ENCODE results near the gene ERFE. TPM values are rescaled to one million over a fixed set of nuclear protein-coding genes. Genes with fewer than 3 reads are reported as not detected.

The ERFE gene
- total RNA-seq, 4 donors from 2014 or later: not detected

GRCh38 chr2:238121511-238122286 lies 37.1 kb upstream of the ERFE start:
- no peak overlapping the region for H3K27ac ChIP-seq
- WGBS: 100% methylated on average over 4 of the region's 27 CpGs
- H3K27me3 ChIP-seq: peaks cover 35% of the 10 kb centered on the region
- no peaks in the 10 kb centered on the region for H3K9me3 ChIP-seq
- H3K4me3 ChIP-seq: no peak overlapping the region
- no peak for DNase-seq (ENCODE audit: low spot score in 2 of 2)
- no peaks in the 10 kb centered on the region for H3K4me1 ChIP-seq
- H3K36me3 ChIP-seq: no peaks in the 10 kb centered on the region
- TF ChIP-seq POLR2A (IDR thresholded peaks at IDR 0.05) (no peak), POLR2AphosphoS5 (IDR thresholded peaks at IDR 0.05) (no peak), EP300 (IDR thresholded peaks at IDR 0.05) (no peak)

DNA sequence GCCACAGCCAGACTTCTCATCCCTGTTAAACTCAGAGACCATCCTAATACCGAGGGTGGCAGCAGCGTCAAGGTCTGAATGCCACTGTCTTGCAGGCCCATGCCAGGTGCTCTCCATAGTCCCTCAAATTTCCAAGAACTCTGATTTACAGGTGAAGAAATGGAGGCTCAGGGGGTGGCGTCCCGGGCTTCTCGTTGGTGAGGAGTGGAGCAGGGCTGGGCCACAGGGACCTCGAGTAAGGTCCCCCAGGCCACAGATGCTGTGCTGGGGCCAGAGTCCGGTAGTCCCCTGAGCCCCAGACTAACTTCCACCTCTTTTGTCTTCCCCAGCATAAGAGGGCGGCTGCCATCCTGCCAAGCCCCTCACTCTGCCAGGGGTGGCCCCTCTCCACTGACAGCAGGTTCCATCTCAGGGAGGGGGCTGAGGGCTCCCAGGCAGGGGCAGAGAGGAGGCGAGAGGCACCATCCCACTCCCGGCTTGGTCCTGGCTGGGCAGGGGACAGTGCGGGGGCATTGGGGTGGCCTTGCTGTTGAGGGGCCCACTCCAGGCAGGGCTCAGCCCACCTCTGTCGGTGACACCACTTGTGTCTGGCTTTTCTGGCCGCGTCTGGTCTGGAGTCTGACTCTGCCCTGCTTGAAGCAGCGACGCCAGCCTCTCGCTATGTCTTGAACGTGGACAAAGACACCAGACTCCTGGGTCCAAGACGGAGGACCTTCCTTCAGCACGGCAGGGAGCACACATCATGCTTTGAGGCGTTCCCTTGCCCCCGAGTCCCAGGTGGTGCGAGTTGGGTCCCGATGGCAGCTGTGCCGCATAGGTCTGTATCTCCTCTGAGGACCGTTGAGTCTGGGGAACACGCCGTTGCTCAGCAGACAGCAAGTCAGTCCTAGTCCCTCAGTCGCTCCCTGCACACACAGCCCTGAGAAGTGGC lies 36.2 kb upstream of the ERFE start:
- Histone ChIP-seq H3K9me3 (no peaks in the 10 kb centered on the region), H3K36me3 (no peaks in the 10 kb centered on the region), H3K27me3 (peaks cover 27% of the 10 kb centered on the region), H3K4me1 (peaks cover 6% of the 10 kb centered on the region), H3K4me3 (no peak overlapping the region), H3K27ac (no peak overlapping the region)
- WGBS: no CpG with 5 or more reads among the region's 29 CpGs
- DNase-seq (ENCODE audit: low spot score in 2 of 2): no peak
- TF ChIP-seq POLR2AphosphoS5 (IDR thresholded peaks at IDR 0.05) (no peak), CTCF (IDR thresholded peaks at IDR 0.05) (no peak), POLR2A (IDR thresholded peaks at IDR 0.05) (no peak), EP300 (IDR thresholded peaks at IDR 0.05) (no peak)

GRCh38 chr2:238123218-238123971 lies 35.4 kb upstream of the ERFE start:
- WGBS: 76% methylated on average over 7 of the region's 22 CpGs
- Histone ChIP-seq H3K4me1 (peaks cover 7% of the 10 kb centered on the region), H3K9me3 (no peaks in the 10 kb centered on the region), H3K36me3 (no peaks in the 10 kb centered on the region), H3K27ac (no peak overlapping the region), H3K27me3 (peaks cover 33% of the 10 kb centered on the region), H3K4me3 (no peak overlapping the region)
- DNase-seq (ENCODE audit: low spot score in 2 of 2): no peak
- no peak for TF ChIP-seq POLR2A (IDR thresholded peaks at IDR 0.05)
- no peak for TF ChIP-seq EP300 (IDR thresholded peaks at IDR 0.05)
- TF ChIP-seq CTCF (IDR thresholded peaks at IDR 0.05): no peak
- TF ChIP-seq POLR2AphosphoS5 (IDR thresholded peaks at IDR 0.05): no peak

- DNase-seq (ENCODE audit: low spot score in 2 of 2): no peak
- no CpG with 5 or more reads among the region's 14 CpGs for WGBS
- Histone ChIP-seq H3K36me3 (no peaks in the 10 kb centered on the region), H3K4me3 (no peak overlapping the region), H3K4me1 (peaks cover 7% of the 10 kb centered on the region), H3K27ac (no peak overlapping the region), H3K9me3 (no peaks in the 10 kb centered on the region), H3K27me3 (peaks cover 33% of the 10 kb centered on the region)
- TF ChIP-seq POLR2A (IDR thresholded peaks at IDR 0.05) (no peak), POLR2AphosphoS5 (IDR thresholded peaks at IDR 0.05) (no peak), EP300 (IDR thresholded peaks at IDR 0.05) (no peak), CTCF (IDR thresholded peaks at IDR 0.05) (no peak)
Measured at GRCh38 chr2:238123991-238124470, 34.7 kb upstream of the ERFE start.

DNA sequence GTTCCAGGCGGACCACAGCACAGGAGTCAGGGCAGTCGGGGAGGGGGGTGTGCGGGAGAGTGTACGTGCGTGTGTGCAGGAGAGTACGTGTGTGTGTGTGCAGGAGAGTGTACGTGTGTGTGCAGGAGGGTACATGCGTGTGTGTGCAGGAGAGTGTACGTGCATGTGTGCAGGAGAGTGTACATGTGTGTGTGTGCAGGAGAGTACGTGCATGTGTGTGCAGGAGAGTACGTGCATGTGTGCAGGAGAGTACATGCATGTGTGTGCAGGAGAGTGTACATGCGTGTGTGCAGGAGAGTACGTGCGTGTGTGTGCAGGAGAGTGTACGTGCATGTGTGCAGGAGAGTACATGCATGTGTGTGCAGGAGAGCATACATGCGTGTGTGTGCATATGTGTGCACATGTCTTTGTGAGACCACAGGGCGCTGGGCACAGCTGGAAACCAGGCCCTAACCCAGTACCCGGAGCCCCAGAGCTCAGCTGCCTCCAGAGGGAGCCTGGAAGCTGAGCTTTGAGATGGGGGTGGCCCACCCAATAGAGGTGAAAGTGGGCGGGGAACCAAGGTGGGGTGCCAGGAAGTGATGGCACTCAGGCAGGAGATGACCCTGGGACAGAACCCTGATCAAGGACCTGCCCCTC lies 34.2 kb upstream of the ERFE start:
- WGBS: 90% methylated on average over 19 of the region's 19 CpGs
- Histone ChIP-seq H3K9me3 (no peaks in the 10 kb centered on the region), H3K27me3 (peaks cover 31% of the 10 kb centered on the region), H3K4me3 (no peak overlapping the region), H3K36me3 (no peaks in the 10 kb centered on the region), H3K27ac (no peak overlapping the region), H3K4me1 (peaks cover 7% of the 10 kb centered on the region)
- no peak for DNase-seq (ENCODE audit: low spot score in 2 of 2)
- no peak for TF ChIP-seq EP300 (IDR thresholded peaks at IDR 0.05)
- no peak for TF ChIP-seq CTCF (IDR thresholded peaks at IDR 0.05)
- TF ChIP-seq POLR2AphosphoS5 (IDR thresholded peaks at IDR 0.05): no peak
- TF ChIP-seq POLR2A (IDR thresholded peaks at IDR 0.05): no peak

All from suprapubic skin (tissue), 4 donors.